Endothelial cell of umbilical vein (primary cell): Measurements from ENCODE around the gene LGALS3BP. TPM values are rescaled to one million over a fixed set of nuclear protein-coding genes. Genes with fewer than 3 reads are reported as not detected.

Experiments used
- BruUV-seq: library from RNA; stranded (reverse); fragments of 400-500 nt; replicated peaks from 2 replicates; lab custom pipeline; 2021; lab: Mats Ljungman, UMichigan
- CTCF ChIA-PET: fragments of 300-600, 350-600 bp; sonication (Branson Sonifier 250); formaldehyde crosslinking; loops from one replicate; lab custom pipeline; 2021; ENCODE audit warnings: antibody characterized with exemption, inconsistent platforms; lab: Charles Lee
- POLR2A ChIA-PET: fragments of 300-600, 350-600 bp; sonication (Branson Sonifier 250); formaldehyde crosslinking; loops from one replicate; lab custom pipeline; 2021; ENCODE audit warnings: antibody characterized with exemption, inconsistent platforms; lab: Charles Lee
- DNase-seq: peaks from one replicate; pipeline ENCODE4 v3.0.0-alpha.2; 2011; ENCODE audit warnings: low read depth, low spot score
- FAIRE-seq: peaks from 2 replicates; lab custom pipeline; 2011; peaks lifted over from hg19 to GRCh38; lab: Jason Lieb, UNC
- H2AFZ ChIP-seq: 2 replicates; pipeline ENCODE4 v1.6.0; 2012; ENCODE audit warnings: low read depth, low read length, control low read depth, inconsistent platforms
- H3K27ac ChIP-seq: 2 replicates; pipeline ENCODE4 v1.5.1; 2011; ENCODE audit warnings: low read depth, mild to moderate bottlenecking, control low read depth, low read length, moderate library complexity; ENCODE audit not compliant: insufficient read depth
- H3K27me3 ChIP-seq, 2 experiments: 2 replicates each; pipeline versions ENCODE4 v1.6.0 to v1.6.1; 2011; ENCODE audit warnings: low read length in 2 of 2, mixed read lengths in 1 of 2; ENCODE audit not compliant: control insufficient read depth in 2 of 2, insufficient read depth in 2 of 2
- H3K36me3 ChIP-seq, 2 experiments: 2 replicates in 1 of 2; 3 replicates in 1 of 2; pipeline ENCODE4 v1.5.1; 2011; ENCODE audit warnings: low read length in 2 of 2, mild to moderate bottlenecking in 1 of 2, moderate library complexity in 1 of 2; ENCODE audit not compliant: control insufficient read depth in 2 of 2, insufficient read depth in 2 of 2; ENCODE audit errors: extremely low read depth in 1 of 2
- H3K4me1 ChIP-seq: 3 replicates; pipeline ENCODE4 v1.5.1; 2011; ENCODE audit warnings: mild to moderate bottlenecking, low read length; ENCODE audit not compliant: control insufficient read depth, insufficient read depth; ENCODE audit errors: extremely low read depth
- H3K4me2 ChIP-seq: 2 replicates; pipeline ENCODE4 v1.6.1; 2011; ENCODE audit warnings: low read length, control low read depth, mixed read lengths; ENCODE audit not compliant: insufficient read depth
- H3K4me3 ChIP-seq, 3 experiments: fragments of 200-600 bp in 1 of 3; sonication (generic), shearing (Covaris generic) in 1 of 3; replicated peaks in 1 of 3; 2 replicates each; pipeline ENCODE4 v1.5.1; 2011 to 2016; ENCODE audit warnings: control low read depth in 3 of 3, low read length in 3 of 3, mild to moderate bottlenecking in 2 of 3, inconsistent platforms in 1 of 3, low read depth in 1 of 3, moderate library complexity in 1 of 3; ENCODE audit not compliant: insufficient read depth in 1 of 3
- H3K79me2 ChIP-seq: 2 replicates; pipeline ENCODE4 v1.6.0; 2012; ENCODE audit warnings: low read length, inconsistent platforms; ENCODE audit not compliant: control insufficient read depth, insufficient read depth
- H3K9ac ChIP-seq: replicated peaks from 2 replicates; pipeline ENCODE3; 2011; ENCODE audit warnings: low read length, control low read depth; ENCODE audit not compliant: insufficient read depth; ENCODE audit errors: extremely low read depth
- H3K9me1 ChIP-seq: replicated peaks from 3 replicates; pipeline ENCODE4 v1.6.0; 2011; ENCODE audit warnings: mild to moderate bottlenecking, low read length; ENCODE audit not compliant: control insufficient read depth, insufficient read depth; ENCODE audit errors: extremely low read depth
- H3K9me3 ChIP-seq: replicated peaks from 2 replicates; pipeline ENCODE4 v1.5.1; 2012; ENCODE audit warnings: low read length, inconsistent platforms; ENCODE audit not compliant: control insufficient read depth, insufficient read depth
- H4K20me1 ChIP-seq: replicated peaks from 2 replicates; pipeline ENCODE3; 2011; ENCODE audit warnings: mild to moderate bottlenecking, low read length; ENCODE audit not compliant: control insufficient read depth, insufficient read depth; ENCODE audit errors: extremely low read depth
- EZH2 ChIP-seq: IDR thresholded peaks from 2 replicates; pipeline ENCODE4 v1.6.1; 2012; ENCODE audit warnings: borderline replicate concordance, low read depth, mild to moderate bottlenecking, moderate library complexity, low read length, inconsistent platforms; ENCODE audit not compliant: severe bottlenecking
- FOS ChIP-seq: IDR thresholded peaks from 2 replicates; pipeline ENCODE4 v1.6.1; 2011; ENCODE audit warnings: mild to moderate bottlenecking, low read length, moderate library complexity, borderline replicate concordance; ENCODE audit not compliant: insufficient read depth
- GATA2 ChIP-seq: IDR thresholded peaks from 2 replicates; pipeline ENCODE4 v1.7.0; 2011; ENCODE audit warnings: low read depth, mild to moderate bottlenecking, moderate library complexity, mixed read lengths, low read length; ENCODE audit not compliant: insufficient read length, insufficient read depth
- JUN ChIP-seq: IDR thresholded peaks from 2 replicates; pipeline ENCODE4 v1.6.1; 2011; ENCODE audit warnings: borderline replicate concordance, low read depth; ENCODE audit not compliant: insufficient read length, insufficient read depth
- MYC ChIP-seq: IDR thresholded peaks from one replicate; pipeline ENCODE4 v1.6.1; 2011; ENCODE audit warnings: mild to moderate bottlenecking, low read depth, low read length
- POLR2A ChIP-seq: IDR thresholded peaks from 2 replicates; pipeline ENCODE4 v1.6.1; 2012; ENCODE audit warnings: low read depth, mild to moderate bottlenecking, control low read depth, low read length
- POLR2AphosphoS5 ChIP-seq: IDR thresholded peaks from 2 replicates; pipeline ENCODE4 v1.6.1; 2012; ENCODE audit warnings: low read depth, mild to moderate bottlenecking, control low read depth, low read length, moderate library complexity; ENCODE audit not compliant: insufficient read depth
- dilution Hi-C: fragments of 300-500 bp; cut with MboI; formaldehyde crosslinking; loops from one replicate; pipeline ENCODE4 v1.15.0; 2019; ENCODE audit warnings: low sequenced_read_pairs; ENCODE audit not compliant: extremely low pct_ligation_motif_present
- intact Hi-C: fragments of 100-400 bp; cut with micrococcal nuclease; formaldehyde crosslinking; loops from one replicate; pipeline ENCODE4 v1.10.0; 2022
- polyA plus RNA-seq, 4 experiments: library from polyadenylated mRNA; depleted of rRNA in 3 of 4; stranded (reverse) in 3 of 4; unstranded in 1 of 4; fragments of >200 nt; gene quantifications; 2 replicates each; pipeline versions ENCODE4 v1.2.1 to v1.2.3, GENCODE V29; 2011 to 2012; ENCODE audit warnings: missing spikeins in 1 of 4
- total RNA-seq: library from RNA; stranded (reverse); gene quantifications from 2 replicates; pipeline ENCODE4 v1.2.3, GENCODE V29; 2021
- TF ChIP-seq, protein P1 (sequence below), 2 donors: IDR thresholded peaks; 1 replicate in 1 of 2; 2 replicates in 1 of 2; pipeline ENCODE4 v1.5.1; 2011; ENCODE audit warnings: low read length in 2 of 2, mild to moderate bottlenecking in 2 of 2, moderate library complexity in 2 of 2, control low read depth in 1 of 2, inconsistent platforms in 1 of 2, low read depth in 1 of 2; ENCODE audit not compliant: insufficient read depth in 1 of 2; ENCODE audit errors: extremely low read depth in 1 of 2
- TF ChIP-seq, protein P2 (sequence below): IDR thresholded peaks from 2 replicates; pipeline ENCODE4 v1.6.1; 2011; ENCODE audit not compliant: insufficient read depth, insufficient read length

The LGALS3BP gene
- total and polyA plus RNA-seq, 2 donors (not counting 3 experiments of a cell fraction or from before 2014, with no cell fraction given), result 0.77 to 1.3 TPM

DNA sequence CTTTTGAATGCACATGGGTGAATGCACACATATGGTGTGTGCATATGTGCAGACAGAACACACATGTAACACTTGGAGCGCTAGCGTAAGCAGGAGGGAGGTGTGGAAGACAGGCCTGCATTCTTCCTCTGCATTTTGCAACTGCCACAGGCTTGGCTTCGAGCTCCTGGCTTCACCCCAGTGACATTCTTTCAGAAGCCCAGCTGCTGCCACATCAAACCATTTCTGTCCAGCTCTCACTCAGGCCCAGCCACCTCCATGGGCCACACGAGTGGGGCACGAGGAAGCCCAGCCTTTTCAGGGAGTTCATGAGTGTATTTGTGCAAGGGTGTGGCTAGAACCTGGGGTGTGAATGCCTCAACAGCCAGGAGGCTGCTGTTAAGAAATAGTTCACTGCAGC lies 18.8 kb downstream of the LGALS3BP start:
- no peaks in the 10 kb centered on the region for H3K4me1 ChIP-seq
- no peaks in the 10 kb centered on the region for H3K36me3 ChIP-seq
- CTCF ChIA-PET, result interaction anchor here (1.3 to 2.5 kb wide), 2 partner anchors 11 to 95 kb away, joined by 4 to 10 read pairs; no protein-coding TSS in a partner anchor
- no peaks in the 10 kb centered on the region for H3K9me1 ChIP-seq
- H3K4me2 ChIP-seq, result no peak overlapping the region
- TF ChIP-seq POLR2AphosphoS5 (no peak), MYC (no peak), GATA2 (no peak), JUN (no peak), EZH2 (no peak), POLR2A (no peak), FOS (no peak)
- TF ChIP-seq, protein P1, sequence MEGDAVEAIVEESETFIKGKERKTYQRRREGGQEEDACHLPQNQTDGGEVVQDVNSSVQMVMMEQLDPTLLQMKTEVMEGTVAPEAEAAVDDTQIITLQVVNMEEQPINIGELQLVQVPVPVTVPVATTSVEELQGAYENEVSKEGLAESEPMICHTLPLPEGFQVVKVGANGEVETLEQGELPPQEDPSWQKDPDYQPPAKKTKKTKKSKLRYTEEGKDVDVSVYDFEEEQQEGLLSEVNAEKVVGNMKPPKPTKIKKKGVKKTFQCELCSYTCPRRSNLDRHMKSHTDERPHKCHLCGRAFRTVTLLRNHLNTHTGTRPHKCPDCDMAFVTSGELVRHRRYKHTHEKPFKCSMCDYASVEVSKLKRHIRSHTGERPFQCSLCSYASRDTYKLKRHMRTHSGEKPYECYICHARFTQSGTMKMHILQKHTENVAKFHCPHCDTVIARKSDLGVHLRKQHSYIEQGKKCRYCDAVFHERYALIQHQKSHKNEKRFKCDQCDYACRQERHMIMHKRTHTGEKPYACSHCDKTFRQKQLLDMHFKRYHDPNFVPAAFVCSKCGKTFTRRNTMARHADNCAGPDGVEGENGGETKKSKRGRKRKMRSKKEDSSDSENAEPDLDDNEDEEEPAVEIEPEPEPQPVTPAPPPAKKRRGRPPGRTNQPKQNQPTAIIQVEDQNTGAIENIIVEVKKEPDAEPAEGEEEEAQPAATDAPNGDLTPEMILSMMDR (IDR thresholded peaks at IDR 0.05; ENCODE audit: extremely low read depth in 1 of 2, insufficient read depth in 1 of 2, low read depth in 1 of 2, low read length in 2 of 2), result no peak
- TF ChIP-seq, protein P2, sequence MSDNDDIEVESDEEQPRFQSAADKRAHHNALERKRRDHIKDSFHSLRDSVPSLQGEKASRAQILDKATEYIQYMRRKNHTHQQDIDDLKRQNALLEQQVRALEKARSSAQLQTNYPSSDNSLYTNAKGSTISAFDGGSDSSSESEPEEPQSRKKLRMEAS, result no peak
- DNase-seq (no peak), FAIRE-seq (no peak)
- H3K9me3 ChIP-seq, result no peaks in the 10 kb centered on the region
- H3K79me2 ChIP-seq, result no peaks in the 10 kb centered on the region
- H3K27ac ChIP-seq, result no peak overlapping the region
- H3K4me3 ChIP-seq, result no peak overlapping the region
- POLR2A ChIA-PET, result no interaction called here
- no peaks in the 10 kb centered on the region for H4K20me1 ChIP-seq
- intact Hi-C loops (no loop called here), dilution Hi-C loops (no loop called here)
- no TSS peak for BruUV-seq
- no peak overlapping the region for H2AFZ ChIP-seq
- no peak overlapping the region for H3K9ac ChIP-seq
- H3K27me3 ChIP-seq, result no peaks in the 10 kb centered on the region
